IMR-90 (cell line): ENCODE measurements around the gene HPN. TPM values are rescaled to one million over a fixed set of nuclear protein-coding genes. Genes with fewer than 3 reads are reported as not detected.

Experiments used
- ATAC-seq: fragments of 200-7000 bp; cut with Tn5 transposase; 2 replicates; pipeline ENCODE4 v1.9.1; 2020; ENCODE audit warnings: low read depth, mild to moderate bottlenecking, moderate library complexity
- BruUV-seq: library from RNA; stranded (reverse); fragments of 400-500 nt; replicated peaks from 2 replicates; lab custom pipeline; 2021; lab: Mats Ljungman, UMichigan
- CTCF ChIA-PET: fragments of 300-600 bp; formaldehyde crosslinking; extraction: SDS; loops from one replicate; lab custom pipeline; 2021; ENCODE audit warnings: antibody characterized with exemption; lab: Yijun Ruan, JAX
- POLR2A ChIA-PET: fragments of 300-600 bp; sonication (Branson Sonifier 250); formaldehyde crosslinking; loops from one replicate; lab custom pipeline; 2022; ENCODE audit warnings: antibody characterized with exemption; ENCODE audit not compliant: unreplicated experiment; lab: Charles Lee
- DNase-seq: peaks from one replicate; pipeline ENCODE4 v3.0.0; 2013
- H2AFZ ChIP-seq: replicated peaks from 2 replicates; pipeline ENCODE3; 2013; ENCODE audit warnings: low read length, mild to moderate bottlenecking; ENCODE audit not compliant: poor library complexity
- H2AK5ac ChIP-seq: 2 replicates; pipeline ENCODE4 v1.6.1; 2013; ENCODE audit warnings: low read depth, low read length, inconsistent platforms
- H2AK9ac ChIP-seq: replicated peaks from 2 replicates; pipeline ENCODE3; 2013; ENCODE audit warnings: mild to moderate bottlenecking, low read depth, low read length, moderate library complexity; ENCODE audit not compliant: poor library complexity
- H2BK120ac ChIP-seq: 2 replicates; pipeline ENCODE4 v1.6.1; 2013; ENCODE audit warnings: low read depth, low read length, inconsistent platforms
- H2BK15ac ChIP-seq: 3 replicates; pipeline ENCODE4 v1.6.1; 2013; ENCODE audit warnings: low read depth, low read length, inconsistent platforms
- H2BK20ac ChIP-seq: 2 replicates; pipeline ENCODE4 v1.6.1; 2013; ENCODE audit warnings: low read depth, mild to moderate bottlenecking, inconsistent platforms, low read length, moderate library complexity
- H2BK5ac ChIP-seq: 2 replicates; pipeline ENCODE4 v1.6.1; 2013; ENCODE audit warnings: mild to moderate bottlenecking, low read depth, low read length, inconsistent platforms; ENCODE audit not compliant: poor library complexity, severe bottlenecking
- H3K14ac ChIP-seq: replicated peaks from 2 replicates; pipeline ENCODE4 v1.6.1; 2013; ENCODE audit warnings: low read depth, low read length, inconsistent platforms
- H3K18ac ChIP-seq: 2 replicates; pipeline ENCODE4 v1.6.1; 2013; ENCODE audit warnings: low read depth, low read length, control low read depth
- H3K23ac ChIP-seq: 2 replicates; pipeline ENCODE4 v1.6.1; 2013; ENCODE audit warnings: low read depth, low read length, inconsistent platforms
- H3K27ac ChIP-seq: 2 replicates; pipeline ENCODE4 v1.5.1; 2013; ENCODE audit warnings: mild to moderate bottlenecking, control low read depth, low read length; ENCODE audit not compliant: insufficient read depth
- H3K27me3 ChIP-seq: 2 replicates; pipeline ENCODE4 v1.6.1; 2013; ENCODE audit warnings: low read length; ENCODE audit not compliant: control insufficient read depth, insufficient read depth
- H3K36me3 ChIP-seq: 2 replicates; pipeline ENCODE4 v1.6.1; 2013; ENCODE audit warnings: low read length, mixed read lengths; ENCODE audit not compliant: control insufficient read depth, insufficient read depth
- H3K4ac ChIP-seq: 2 replicates; pipeline ENCODE4 v1.6.1; 2013; ENCODE audit warnings: low read depth, low read length, inconsistent platforms
- H3K4me1 ChIP-seq: 2 replicates; pipeline ENCODE4 v1.6.1; 2013; ENCODE audit warnings: low read length, mixed read lengths; ENCODE audit not compliant: control insufficient read depth, insufficient read depth
- H3K4me2 ChIP-seq: 2 replicates; pipeline ENCODE4 v1.6.1; 2013; ENCODE audit warnings: low read depth, mild to moderate bottlenecking, control low read depth, low read length, moderate library complexity
- H3K4me3 ChIP-seq: 2 replicates; pipeline ENCODE4 v1.5.1; 2013; ENCODE audit warnings: low read depth, mild to moderate bottlenecking, control low read depth, low read length, moderate library complexity; ENCODE audit not compliant: insufficient read depth
- H3K56ac ChIP-seq: 2 replicates; pipeline ENCODE4 v1.6.1; 2013; ENCODE audit warnings: low read length, inconsistent platforms; ENCODE audit not compliant: insufficient read depth; ENCODE audit errors: extremely low read depth
- H3K79me1 ChIP-seq, 2 experiments: 2 replicates each; pipeline ENCODE4 v1.6.1; 2013; ENCODE audit warnings: low read length in 2 of 2, inconsistent platforms in 1 of 2, low read depth in 1 of 2
- H3K9ac ChIP-seq: 2 replicates; pipeline ENCODE4 v1.6.1; 2013; ENCODE audit warnings: low read depth, low read length, control low read depth
- H3K9me1 ChIP-seq: 2 replicates; pipeline ENCODE4 v1.6.1; 2013; ENCODE audit warnings: low read length, inconsistent platforms; ENCODE audit not compliant: insufficient read depth
- H3K9me3 ChIP-seq: 2 replicates; pipeline ENCODE4 v1.6.1; 2013; ENCODE audit warnings: low read length; ENCODE audit not compliant: control insufficient read depth, insufficient read depth
- H4K20me1 ChIP-seq: 2 replicates; pipeline ENCODE4 v1.6.1; 2013; ENCODE audit warnings: low read length, inconsistent platforms; ENCODE audit not compliant: insufficient read depth
- H4K5ac ChIP-seq: 2 replicates; pipeline ENCODE4 v1.6.1; 2013; ENCODE audit warnings: mild to moderate bottlenecking, low read depth, low read length, control low read depth
- H4K8ac ChIP-seq, 2 experiments: 2 replicates each; pipeline ENCODE4 v1.6.1; 2013; ENCODE audit warnings: low read depth in 2 of 2, low read length in 2 of 2, control low read depth in 1 of 2, inconsistent platforms in 1 of 2
- H4K91ac ChIP-seq: 2 replicates; pipeline ENCODE4 v1.6.1; 2013; ENCODE audit warnings: low read depth, low read length, inconsistent platforms; ENCODE audit not compliant: insufficient read depth
- BHLHE40 ChIP-seq: fragments of 150-350 bp; IDR thresholded peaks from 2 replicates; pipeline ENCODE4 v1.6.1; 2016; ENCODE audit warnings: mild to moderate bottlenecking, low read depth, low read length
- CEBPB ChIP-seq: IDR thresholded peaks from 2 replicates; pipeline ENCODE4 v1.6.1; 2012; ENCODE audit warnings: low read depth, low read length, improper control_type of control experiment
- CHD1 ChIP-seq: IDR thresholded peaks from 2 replicates; pipeline ENCODE4 v1.6.1; 2012; ENCODE audit warnings: low read depth, low read length, improper control_type of control experiment
- RCOR1 ChIP-seq: IDR thresholded peaks from 2 replicates; pipeline ENCODE4 v1.6.1; 2012; ENCODE audit warnings: mild to moderate bottlenecking, low read length, improper control_type of control experiment; ENCODE audit not compliant: insufficient replicate concordance
- SMC3 ChIP-seq: fragments of 150-350 bp; IDR thresholded peaks from 2 replicates; pipeline ENCODE4 v1.6.1; 2016; ENCODE audit warnings: low read depth, mild to moderate bottlenecking, antibody characterized with exemption, low read length, moderate library complexity
- WGBS, 2 experiments: methylation state at CpG; one replicate each; pipeline versions ENCODE4 v1.1.5 to v1.1.7; 2013; ENCODE audit warnings: missing lambda C conversion rate in 2 of 2; ENCODE audit not compliant: insufficient read length in 1 of 2; ENCODE audit errors: extremely low coverage in 2 of 2; 5-methylcytosine and 5-hydroxymethylcytosine counted together
- dilution Hi-C: fragments of 300-500 bp; cut with HindIII; formaldehyde crosslinking; loops from one replicate; pipeline ENCODE4 v1.14.3; 2018; ENCODE audit warnings: low sequenced_read_pairs; ENCODE audit not compliant: unreplicated experiment
- in situ Hi-C: fragments of 300-500 bp; cut with MboI; formaldehyde crosslinking; loops from 3 replicates; pipeline ENCODE4 v1.14.3; 2019; ENCODE audit warnings: low sequenced_read_pairs, inconsistent platforms, mixed read lengths
- intact Hi-C: fragments of 100-400 bp; cut with micrococcal nuclease; formaldehyde crosslinking; loops from 2 replicates; pipeline ENCODE4 v1.10.0; 2022
- polyA plus RNA-seq, 3 experiments: library from polyadenylated mRNA; depleted of rRNA; stranded (reverse); fragments of >200 nt; gene quantifications; 2 replicates each; pipeline ENCODE4 v1.2.3, GENCODE V29; 2012; ENCODE audit warnings: low replicate concordance in 1 of 3
- total RNA-seq: library from RNA; depleted of rRNA; stranded (reverse); fragments of >200 nt; gene quantifications from 2 replicates; pipeline ENCODE4 v1.2.3, GENCODE V29; 2012

The HPN gene
- total and polyA plus RNA-seq, 2 of the 4 experiments (the other 2 are of a cell fraction), result not detected

- dilution Hi-C loops (no loop called here), intact Hi-C loops (no loop called here), in situ Hi-C loops (no loop called here)
- no peak for TF ChIP-seq CEBPB
- no peak for TF ChIP-seq RCOR1
- TF ChIP-seq BHLHE40, result no peak
- TF ChIP-seq CHD1, result no peak
- TF ChIP-seq SMC3, result no peak
- no peak overlapping the region for H3K56ac ChIP-seq
- H3K36me3 ChIP-seq, result peaks cover 61% of the 10 kb centered on the region
- H3K27me3 ChIP-seq, result no peaks in the 10 kb centered on the region
- H3K14ac ChIP-seq, result no peak overlapping the region
- H3K9me3 ChIP-seq, result no peaks in the 10 kb centered on the region
- H2AFZ ChIP-seq, result peak overlapping the region; percentile 14
- H3K9me1 ChIP-seq, result peaks cover 1% of the 10 kb centered on the region
- no peak overlapping the region for H3K27ac ChIP-seq
- no peak overlapping the region for H3K18ac ChIP-seq
- H2AK9ac ChIP-seq, result peak overlapping the region; percentile 76
- ATAC-seq, result no peak
- ChIA-PET CTCF (interaction anchor here (1.6 kb wide), 1 partner anchor 27 kb away, joined by 4 read pairs; no protein-coding TSS in a partner anchor), POLR2A (no interaction called here)
- H3K4me2 ChIP-seq, result no peak overlapping the region
- H2BK5ac ChIP-seq, result no peak overlapping the region
- no peak overlapping the region for H2BK15ac ChIP-seq
- no peak overlapping the region for H2BK20ac ChIP-seq
- H2BK120ac ChIP-seq, result no peak overlapping the region
- no peak overlapping the region for H4K91ac ChIP-seq
- BruUV-seq, result no TSS peak
- no peak overlapping the region for H3K4ac ChIP-seq
- H3K4me3 ChIP-seq, result no peak overlapping the region
- no peak for DNase-seq
- no peak overlapping the region for H2AK5ac ChIP-seq
- H4K5ac ChIP-seq, result no peak overlapping the region
- H4K8ac ChIP-seq, result no peak overlapping the region
- H3K9ac ChIP-seq, result no peak overlapping the region
- H3K4me1 ChIP-seq, result peaks cover under 1% of the 10 kb centered on the region
- peaks cover 15% of the 10 kb centered on the region for H4K20me1 ChIP-seq
- H3K79me1 ChIP-seq, result peaks cover 2 to 44% of the 10 kb centered on the region in 2 experiments; a peak in 2 of 4 replicates
- WGBS, 2 experiments, result 92% methylated on average over 12 of the region's 18 CpGs; no CpG with 5 or more reads in 1 of the 2 experiments
- H3K23ac ChIP-seq, result no peak overlapping the region
These were observed 29.5 kb upstream of the HPN start for GRCh38 chr19:35011737-35012682.
